ENCODE data around the gene MS4A4E. TPM values are rescaled to one million over a fixed set of nuclear protein-coding genes. Genes with fewer than 3 reads are reported as not detected.
"Not testable (repeated sequence)": the region's sequence is repeated elsewhere in the genome, so short reads cannot be mapped to it uniquely, and the experiment has no call there.

The MS4A4E gene
- total RNA-seq, 1 experiment from 2014 or later = not detected

- DNase-seq (ENCODE audit: low spot score) = no peak
Observed at GRCh38 chr11:60175860-60176275, 67.1 kb downstream of the MS4A4E start.

DNA sequence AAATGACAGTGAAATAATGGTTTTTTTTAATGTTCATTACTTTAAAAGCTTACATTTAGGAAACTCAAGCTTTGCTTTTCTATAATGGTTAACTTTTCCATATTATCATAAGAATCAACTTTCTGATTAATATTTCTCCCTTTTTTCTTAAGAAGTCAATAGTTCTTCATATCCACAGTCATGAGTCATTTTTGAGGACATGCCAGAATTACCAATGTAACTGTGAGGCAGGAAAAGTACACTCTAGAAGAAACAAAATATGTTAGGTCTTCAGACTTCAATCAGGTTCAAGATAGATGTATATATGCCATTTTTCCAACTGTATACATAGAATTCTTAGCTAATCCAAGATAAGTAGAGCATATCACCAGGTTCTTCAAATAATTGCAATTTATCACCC, 70.9 kb downstream of the MS4A4E start:
- no peak for DNase-seq (ENCODE audit: low spot score)

DNA sequence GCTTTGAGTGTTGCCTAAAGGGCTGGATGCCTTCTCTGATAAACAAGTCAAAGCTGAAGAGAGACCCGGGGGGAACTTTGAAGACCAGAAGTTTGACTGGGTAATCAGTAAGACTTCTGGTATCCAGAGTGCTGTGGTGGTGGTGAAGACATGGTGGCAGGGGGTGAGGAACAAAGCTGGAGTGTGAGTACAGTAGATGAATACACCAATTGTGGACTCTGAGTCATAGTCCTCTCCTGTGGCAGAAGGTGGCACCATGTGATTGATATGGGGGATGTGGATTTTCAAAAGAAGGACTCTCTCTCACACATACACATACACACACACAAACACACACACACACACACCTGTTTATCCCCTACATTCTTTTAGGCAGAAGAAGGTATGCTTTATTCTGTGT, 72.4 kb downstream of the MS4A4E start:
- DNase-seq (ENCODE audit: low spot score) = no peak

- DNase-seq (ENCODE audit: low spot score) = peak; percentile 93
Observed at GRCh38 chr11:60169264-60169915, 73.5 kb downstream of the MS4A4E start.

DNA sequence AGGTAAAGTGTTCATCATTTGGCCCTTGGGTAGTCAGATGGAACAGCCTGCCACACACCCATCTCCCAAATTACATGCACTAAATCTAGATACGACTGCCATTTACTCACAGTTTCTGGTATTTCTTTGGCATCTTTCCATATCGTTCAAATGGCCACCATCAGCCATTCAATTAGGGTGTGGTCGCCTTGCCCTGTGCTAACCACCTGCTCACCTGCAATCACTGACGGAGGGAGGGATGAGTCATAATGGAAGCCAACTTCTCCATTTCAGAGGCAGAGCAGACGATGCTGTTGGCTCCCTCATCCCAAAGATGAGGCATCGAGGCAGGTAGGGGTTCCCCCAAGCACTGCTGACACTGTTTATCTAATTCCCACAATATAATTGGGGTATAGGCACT, 74.6 kb downstream of the MS4A4E start:
- DNase-seq (ENCODE audit: low spot score) = no peak

- no peak for DNase-seq (ENCODE audit: low spot score)
Observed at GRCh38 chr11:60165951-60166350, 77.0 kb downstream of the MS4A4E start.

DNA sequence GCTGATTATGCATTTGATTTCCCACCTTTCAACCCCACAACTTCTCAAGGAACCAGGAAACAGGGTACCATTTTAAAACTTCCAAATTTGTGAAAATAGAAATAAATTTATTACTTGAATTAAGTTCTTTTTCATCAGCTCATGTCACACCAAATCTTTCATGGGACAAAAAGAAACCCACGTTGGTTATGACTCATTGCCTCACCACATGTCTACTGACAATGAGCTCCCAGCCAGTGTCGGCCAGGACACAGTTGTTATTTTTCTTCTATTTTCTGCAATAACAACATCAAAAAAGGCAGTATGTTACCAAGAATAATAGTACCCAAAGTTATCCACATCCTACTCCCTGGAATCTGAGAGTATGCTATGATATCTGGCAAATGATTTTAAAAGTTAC, 77.4 kb downstream of the MS4A4E start:
- no peak for DNase-seq (ENCODE audit: low spot score)

DNA sequence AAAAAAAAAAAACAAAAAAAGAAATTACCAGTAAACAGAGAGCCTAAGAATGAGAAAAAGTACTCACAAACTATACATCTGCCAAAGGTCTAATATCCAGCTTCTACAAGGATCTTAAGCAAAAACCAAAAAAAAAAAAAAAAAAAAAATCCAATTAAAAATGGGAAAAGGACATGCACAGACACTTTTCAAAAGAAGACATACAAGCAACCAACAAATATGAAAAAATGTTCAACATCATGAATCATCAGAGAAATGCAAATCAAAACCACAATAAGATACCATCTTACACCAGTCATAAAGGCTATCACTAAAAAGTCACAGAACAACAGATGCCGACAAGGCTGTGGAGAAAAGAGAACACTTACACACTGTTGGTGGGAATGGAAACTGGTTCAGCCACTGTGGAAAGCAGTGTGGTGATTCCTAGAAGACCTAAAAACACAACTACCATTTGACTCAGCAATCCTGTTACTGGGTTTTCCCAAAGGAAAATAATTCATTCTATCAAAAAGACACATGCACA, 78.3 kb downstream of the MS4A4E start:
- DNase-seq (ENCODE audit: low spot score) = no peak

DNA sequence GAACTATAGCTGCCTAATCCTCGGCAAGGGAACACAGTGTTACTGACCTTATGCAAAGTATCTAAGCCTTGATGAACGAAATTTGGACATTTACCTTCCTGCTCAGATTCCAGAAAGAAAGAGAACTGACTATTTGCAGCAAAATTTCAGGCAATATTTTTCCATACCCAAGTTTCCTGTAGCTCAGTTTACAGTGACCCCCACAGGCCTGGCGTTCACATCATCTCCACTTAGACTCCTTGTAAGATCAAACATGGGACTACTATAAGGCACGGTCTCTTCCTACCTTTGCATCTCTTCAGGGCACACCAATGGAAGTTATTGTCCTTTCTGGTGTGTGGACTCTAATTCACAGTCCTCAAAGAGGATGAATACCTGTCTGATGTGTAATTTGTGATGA, 81.2 kb downstream of the MS4A4E start:
- DNase-seq (ENCODE audit: low spot score) = no peak

DNA sequence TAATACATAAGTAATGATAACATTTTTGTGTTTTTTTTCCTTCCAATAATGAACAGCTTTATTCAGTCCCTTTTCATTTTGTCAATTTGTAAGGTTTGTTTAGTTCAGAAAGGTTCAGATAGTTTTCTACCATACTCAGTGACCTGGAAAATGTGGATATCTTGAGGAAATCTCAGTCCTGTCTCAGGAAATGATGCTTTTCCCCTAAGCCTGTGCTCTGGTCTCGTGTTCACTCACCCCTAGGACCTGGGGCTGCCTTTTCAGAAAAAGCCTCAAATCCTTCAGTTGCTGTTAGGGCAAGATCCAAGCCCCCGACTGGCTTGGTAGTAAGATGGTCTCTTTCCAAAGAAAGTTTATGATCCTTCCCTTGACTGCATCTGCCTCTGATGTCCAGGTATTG, 81.8 kb downstream of the MS4A4E start:
- no peak for DNase-seq (ENCODE audit: low spot score)

DNA sequence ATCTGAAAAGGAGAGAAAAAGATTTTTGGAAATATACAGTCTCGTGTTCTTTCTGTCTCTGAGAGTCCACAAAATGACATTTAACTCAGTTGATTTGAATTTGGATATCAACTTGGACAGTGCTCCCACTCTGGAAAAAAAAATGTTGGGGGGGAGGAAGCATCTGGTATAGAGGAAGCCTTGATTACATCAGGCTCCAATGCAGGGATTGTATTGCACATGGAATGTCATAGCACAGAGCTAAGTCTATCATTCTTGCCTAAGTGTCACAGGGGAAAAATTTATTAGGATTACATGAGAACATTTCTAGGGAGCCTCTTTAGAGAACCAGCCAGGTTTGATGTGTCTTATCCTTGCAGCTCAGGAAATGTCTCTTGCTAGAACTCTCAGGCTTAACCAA, 83.1 kb downstream of the MS4A4E start:
- no peak for DNase-seq (ENCODE audit: low spot score)

DNA sequence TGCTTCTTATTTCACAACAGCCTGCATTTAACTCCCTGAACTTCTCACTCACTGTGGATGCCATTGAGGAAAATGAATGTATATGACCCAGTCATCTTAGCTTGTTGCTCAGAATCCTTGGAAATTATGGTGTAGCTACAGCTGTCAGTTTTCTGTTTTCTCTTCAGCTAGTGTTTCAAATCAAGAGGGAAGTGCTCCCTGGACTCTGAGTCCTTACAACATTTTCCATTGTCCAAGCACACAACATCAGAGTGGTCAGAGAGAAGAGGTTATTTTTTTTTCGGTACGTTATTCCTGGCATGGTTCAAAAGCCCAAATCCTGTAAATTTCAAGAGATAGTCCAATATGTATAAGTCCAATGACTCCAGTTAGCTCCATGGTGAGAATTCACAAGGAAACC, 83.7 kb downstream of the MS4A4E start:
- DNase-seq (ENCODE audit: low spot score) = no peak

GRCh38 chr11:60158636-60159035, 84.3 kb downstream of the MS4A4E start:
- DNase-seq (ENCODE audit: low spot score) = no peak

DNA sequence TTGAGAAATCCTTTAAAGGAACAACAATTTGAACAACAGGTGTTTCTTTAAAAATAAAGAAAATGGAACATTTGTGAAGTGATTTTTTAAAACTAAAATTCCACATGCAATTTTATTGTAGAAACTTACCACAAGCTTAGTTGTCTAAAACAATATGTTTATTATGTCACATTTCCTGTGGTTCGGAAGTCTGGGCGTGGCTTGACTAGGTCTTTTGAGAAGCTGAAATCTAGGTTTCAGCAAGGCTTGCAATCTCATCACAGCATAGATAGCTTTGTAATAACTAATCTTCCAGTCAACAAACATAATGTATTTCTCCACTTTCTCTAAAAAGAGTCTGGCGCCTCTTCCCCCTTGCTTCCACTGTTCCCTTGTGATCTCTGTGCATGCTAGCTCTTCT, 87.0 kb downstream of the MS4A4E start:
- DNase-seq (ENCODE audit: low spot score) = no peak

GRCh38 chr11:60152727-60153126, 90.2 kb downstream of the MS4A4E start:
- DNase-seq (ENCODE audit: low spot score) = not testable (repeated sequence)

DNA sequence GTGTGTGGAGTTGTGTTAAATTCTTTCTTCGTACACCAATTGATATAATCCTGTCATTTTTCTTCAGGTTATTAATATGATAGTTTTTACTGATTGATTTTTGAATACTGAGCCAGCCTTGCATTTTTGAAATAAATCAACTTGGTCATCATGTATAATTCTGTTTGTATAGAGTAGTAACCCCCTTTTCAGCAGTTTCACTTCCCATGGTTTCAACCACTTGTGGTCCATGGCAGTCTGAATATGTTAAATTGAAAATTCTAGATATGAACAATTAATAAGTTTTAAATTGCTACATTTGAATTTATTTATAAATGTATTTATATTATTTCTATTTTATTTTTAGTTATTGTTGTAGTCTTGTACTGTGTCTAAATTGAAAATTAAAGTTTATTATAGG, 92.7 kb downstream of the MS4A4E start:
- no peak for DNase-seq (ENCODE audit: low spot score)

Other genes with a start within 250 kb of the MS4A4E start
- not detected in 2 replicates for gene OOSP4B, start 226.0 kb downstream of the MS4A4E start, total RNA-seq (2014; rRNA removed; shearing (Covaris generic))
- not detected in 2 replicates for gene OOSP2, start 202.7 kb downstream of the MS4A4E start, total RNA-seq (2014; rRNA removed; shearing (Covaris generic))
- gene MS4A3, start 186.5 kb downstream of the MS4A4E start, total RNA-seq (2014; rRNA removed; shearing (Covaris generic)) = not detected in 2 replicates
- gene MS4A2, start 154.5 kb downstream of the MS4A4E start, total RNA-seq (2014; rRNA removed; shearing (Covaris generic)) = not detected in 2 replicates
- not detected in 2 replicates for gene MS4A6A, start 60.1 kb downstream of the MS4A4E start, total RNA-seq (2014; rRNA removed; shearing (Covaris generic))
- 0.06 and 0.55 TPM in 2 replicates for gene MS4A4A, start 37.5 kb upstream of the MS4A4E start, total RNA-seq (2014; rRNA removed; shearing (Covaris generic))
- not detected in 2 replicates for gene MS4A6E, start 84.1 kb upstream of the MS4A4E start, total RNA-seq (2014; rRNA removed; shearing (Covaris generic))
- gene MS4A7, start 135.4 kb upstream of the MS4A4E start, total RNA-seq (2014; rRNA removed; shearing (Covaris generic)) = not detected in 2 replicates
- not detected in 2 replicates for gene MS4A14, start 153.3 kb upstream of the MS4A4E start, total RNA-seq (2014; rRNA removed; shearing (Covaris generic))
- gene MS4A5, start 186.4 kb upstream of the MS4A4E start, total RNA-seq (2014; rRNA removed; shearing (Covaris generic)) = not detected in 2 replicates
- gene MS4A1, start 212.7 kb upstream of the MS4A4E start, total RNA-seq (2014; rRNA removed; shearing (Covaris generic)) = not detected in 2 replicates
- gene MS4A12, start 249.6 kb upstream of the MS4A4E start, total RNA-seq (2014; rRNA removed; shearing (Covaris generic)) = not detected in 2 replicates

All from H4 (cell line).